Measurements from ENCODE around the gene GNE.

GNE gene

DNA sequence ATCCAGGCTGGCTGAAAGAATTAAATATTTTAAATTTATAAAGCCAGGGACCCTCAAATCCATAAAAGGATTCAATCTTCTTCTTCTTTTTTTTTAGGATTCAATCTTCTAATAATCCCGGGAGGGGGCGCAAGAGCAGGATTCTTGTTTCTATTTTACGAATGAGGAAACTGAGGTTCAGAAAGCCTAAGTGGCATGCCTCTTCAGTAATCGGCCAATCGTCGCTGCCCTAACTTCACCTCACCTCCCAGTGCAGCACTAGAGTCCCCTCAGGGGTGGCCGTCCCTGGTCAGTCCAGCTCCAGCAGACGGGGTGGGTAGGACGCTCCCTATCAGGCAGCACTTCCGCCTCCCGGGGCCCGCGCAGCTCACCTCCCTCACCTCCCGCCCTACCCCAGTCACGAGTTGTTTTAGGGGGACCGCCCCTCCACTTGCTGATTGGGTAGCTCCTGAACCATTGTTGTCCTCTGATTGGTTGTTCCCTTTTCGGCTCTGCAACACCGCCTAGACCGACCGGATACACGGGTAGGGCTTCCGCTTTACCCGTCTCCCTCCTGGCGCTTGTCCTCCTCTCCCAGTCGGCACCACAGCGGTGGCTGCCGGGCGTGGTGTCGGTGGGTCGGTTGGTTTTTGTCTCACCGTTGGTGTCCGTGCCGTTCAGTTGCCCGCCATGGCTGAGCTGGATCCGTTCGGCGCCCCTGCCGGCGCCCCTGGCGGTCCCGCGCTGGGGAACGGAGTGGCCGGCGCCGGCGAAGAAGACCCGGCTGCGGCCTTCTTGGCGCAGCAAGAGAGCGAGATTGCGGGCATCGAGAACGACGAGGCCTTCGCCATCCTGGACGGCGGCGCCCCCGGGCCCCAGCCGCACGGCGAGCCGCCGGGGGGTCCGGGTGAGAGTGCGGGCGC is 67.6 kb downstream of the GNE start, which contains the start of gene CLTA (continued):
- TF ChIP-seq, protein P1, sequence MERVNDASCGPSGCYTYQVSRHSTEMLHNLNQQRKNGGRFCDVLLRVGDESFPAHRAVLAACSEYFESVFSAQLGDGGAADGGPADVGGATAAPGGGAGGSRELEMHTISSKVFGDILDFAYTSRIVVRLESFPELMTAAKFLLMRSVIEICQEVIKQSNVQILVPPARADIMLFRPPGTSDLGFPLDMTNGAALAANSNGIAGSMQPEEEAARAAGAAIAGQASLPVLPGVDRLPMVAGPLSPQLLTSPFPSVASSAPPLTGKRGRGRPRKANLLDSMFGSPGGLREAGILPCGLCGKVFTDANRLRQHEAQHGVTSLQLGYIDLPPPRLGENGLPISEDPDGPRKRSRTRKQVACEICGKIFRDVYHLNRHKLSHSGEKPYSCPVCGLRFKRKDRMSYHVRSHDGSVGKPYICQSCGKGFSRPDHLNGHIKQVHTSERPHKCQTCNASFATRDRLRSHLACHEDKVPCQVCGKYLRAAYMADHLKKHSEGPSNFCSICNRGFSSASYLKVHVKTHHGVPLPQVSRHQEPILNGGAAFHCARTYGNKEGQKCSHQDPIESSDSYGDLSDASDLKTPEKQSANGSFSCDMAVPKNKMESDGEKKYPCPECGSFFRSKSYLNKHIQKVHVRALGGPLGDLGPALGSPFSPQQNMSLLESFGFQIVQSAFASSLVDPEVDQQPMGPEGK (tag by site-specific recombination; IDR thresholded peaks at IDR 0.05) = peak; percentile 83
- no peak for TF ChIP-seq BCL11A (tag by site-specific recombination; IDR thresholded peaks at IDR 0.05; ENCODE audit: low read depth)
- TF ChIP-seq, protein P2, sequence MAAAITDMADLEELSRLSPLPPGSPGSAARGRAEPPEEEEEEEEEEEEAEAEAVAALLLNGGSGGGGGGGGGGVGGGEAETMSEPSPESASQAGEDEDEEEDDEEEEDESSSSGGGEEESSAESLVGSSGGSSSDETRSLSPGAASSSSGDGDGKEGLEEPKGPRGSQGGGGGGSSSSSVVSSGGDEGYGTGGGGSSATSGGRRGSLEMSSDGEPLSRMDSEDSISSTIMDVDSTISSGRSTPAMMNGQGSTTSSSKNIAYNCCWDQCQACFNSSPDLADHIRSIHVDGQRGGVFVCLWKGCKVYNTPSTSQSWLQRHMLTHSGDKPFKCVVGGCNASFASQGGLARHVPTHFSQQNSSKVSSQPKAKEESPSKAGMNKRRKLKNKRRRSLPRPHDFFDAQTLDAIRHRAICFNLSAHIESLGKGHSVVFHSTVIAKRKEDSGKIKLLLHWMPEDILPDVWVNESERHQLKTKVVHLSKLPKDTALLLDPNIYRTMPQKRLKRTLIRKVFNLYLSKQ (tag by site-specific recombination; IDR thresholded peaks at IDR 0.05; ENCODE audit: borderline replicate concordance) = no peak
- peak; percentile 77 for TF ChIP-seq SP3 (tag by site-specific recombination; IDR thresholded peaks at IDR 0.05)
- peak; percentile 12; the same call in 1 of the 2 replicates for TF ChIP-seq ZNF654 (tag by site-specific recombination; IDR thresholded peaks at IDR 0.05; ENCODE audit: low read depth)
- no peak for TF ChIP-seq ZNF621 (tag by site-specific recombination; IDR thresholded peaks at IDR 0.05)
- no peak for TF ChIP-seq PRDM1 (tag by site-specific recombination; IDR thresholded peaks at IDR 0.05)
- TF ChIP-seq, protein P3, sequence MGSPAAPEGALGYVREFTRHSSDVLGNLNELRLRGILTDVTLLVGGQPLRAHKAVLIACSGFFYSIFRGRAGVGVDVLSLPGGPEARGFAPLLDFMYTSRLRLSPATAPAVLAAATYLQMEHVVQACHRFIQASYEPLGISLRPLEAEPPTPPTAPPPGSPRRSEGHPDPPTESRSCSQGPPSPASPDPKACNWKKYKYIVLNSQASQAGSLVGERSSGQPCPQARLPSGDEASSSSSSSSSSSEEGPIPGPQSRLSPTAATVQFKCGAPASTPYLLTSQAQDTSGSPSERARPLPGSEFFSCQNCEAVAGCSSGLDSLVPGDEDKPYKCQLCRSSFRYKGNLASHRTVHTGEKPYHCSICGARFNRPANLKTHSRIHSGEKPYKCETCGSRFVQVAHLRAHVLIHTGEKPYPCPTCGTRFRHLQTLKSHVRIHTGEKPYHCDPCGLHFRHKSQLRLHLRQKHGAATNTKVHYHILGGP (tag by site-specific recombination; IDR thresholded peaks at IDR 0.05) = no peak
- TF ChIP-seq, protein P4, sequence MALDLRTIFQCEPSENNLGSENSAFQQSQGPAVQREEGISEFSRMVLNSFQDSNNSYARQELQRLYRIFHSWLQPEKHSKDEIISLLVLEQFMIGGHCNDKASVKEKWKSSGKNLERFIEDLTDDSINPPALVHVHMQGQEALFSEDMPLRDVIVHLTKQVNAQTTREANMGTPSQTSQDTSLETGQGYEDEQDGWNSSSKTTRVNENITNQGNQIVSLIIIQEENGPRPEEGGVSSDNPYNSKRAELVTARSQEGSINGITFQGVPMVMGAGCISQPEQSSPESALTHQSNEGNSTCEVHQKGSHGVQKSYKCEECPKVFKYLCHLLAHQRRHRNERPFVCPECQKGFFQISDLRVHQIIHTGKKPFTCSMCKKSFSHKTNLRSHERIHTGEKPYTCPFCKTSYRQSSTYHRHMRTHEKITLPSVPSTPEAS (tag by site-specific recombination; IDR thresholded peaks at IDR 0.05) = no peak
- TF ChIP-seq ZBTB1 (tag by site-specific recombination; IDR thresholded peaks at IDR 0.05) = no peak
- TF ChIP-seq ZNF623 (tag by site-specific recombination; IDR thresholded peaks at IDR 0.05) = no peak
- TF ChIP-seq ZNF311 (tag by site-specific recombination; IDR thresholded peaks at IDR 0.05; ENCODE audit: borderline replicate concordance) = no peak
- peak; percentile 91 for TF ChIP-seq ZNF76 (tag by site-specific recombination; IDR thresholded peaks at IDR 0.05; ENCODE audit: borderline replicate concordance, low read depth)
- no peak for TF ChIP-seq ZNF211 (tag by site-specific recombination; IDR thresholded peaks at IDR 0.05; ENCODE audit: low read depth)
- TF ChIP-seq ZNF670 (tag by site-specific recombination; IDR thresholded peaks at IDR 0.05; ENCODE audit: low read depth) = no peak
- TF ChIP-seq ZNF2 (tag by site-specific recombination; IDR thresholded peaks at IDR 0.05) = no peak
- peak; percentile 86 for TF ChIP-seq ZNF600 (tag by site-specific recombination; IDR thresholded peaks at IDR 0.05)
- no peak for TF ChIP-seq ZNF354C (tag by site-specific recombination; IDR thresholded peaks at IDR 0.05; ENCODE audit: borderline replicate concordance, low read depth)
- TF ChIP-seq ZNF561 (tag by site-specific recombination; IDR thresholded peaks at IDR 0.05; ENCODE audit: borderline replicate concordance) = 0 out of 2 replicates have a peak, but pooled peaks have one; percentile 22
- TF ChIP-seq ZFHX2 (tag by site-specific recombination; conservative IDR thresholded peaks at IDR 0.05) = no peak
- no peak for TF ChIP-seq ZNF404 (tag by site-specific recombination; IDR thresholded peaks at IDR 0.05)
- TF ChIP-seq, protein P5, sequence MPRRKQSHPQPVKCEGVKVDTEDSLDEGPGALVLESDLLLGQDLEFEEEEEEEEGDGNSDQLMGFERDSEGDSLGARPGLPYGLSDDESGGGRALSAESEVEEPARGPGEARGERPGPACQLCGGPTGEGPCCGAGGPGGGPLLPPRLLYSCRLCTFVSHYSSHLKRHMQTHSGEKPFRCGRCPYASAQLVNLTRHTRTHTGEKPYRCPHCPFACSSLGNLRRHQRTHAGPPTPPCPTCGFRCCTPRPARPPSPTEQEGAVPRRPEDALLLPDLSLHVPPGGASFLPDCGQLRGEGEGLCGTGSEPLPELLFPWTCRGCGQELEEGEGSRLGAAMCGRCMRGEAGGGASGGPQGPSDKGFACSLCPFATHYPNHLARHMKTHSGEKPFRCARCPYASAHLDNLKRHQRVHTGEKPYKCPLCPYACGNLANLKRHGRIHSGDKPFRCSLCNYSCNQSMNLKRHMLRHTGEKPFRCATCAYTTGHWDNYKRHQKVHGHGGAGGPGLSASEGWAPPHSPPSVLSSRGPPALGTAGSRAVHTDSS (tag by site-specific recombination; IDR thresholded peaks at IDR 0.05) = no peak
- TF ChIP-seq, protein P6, sequence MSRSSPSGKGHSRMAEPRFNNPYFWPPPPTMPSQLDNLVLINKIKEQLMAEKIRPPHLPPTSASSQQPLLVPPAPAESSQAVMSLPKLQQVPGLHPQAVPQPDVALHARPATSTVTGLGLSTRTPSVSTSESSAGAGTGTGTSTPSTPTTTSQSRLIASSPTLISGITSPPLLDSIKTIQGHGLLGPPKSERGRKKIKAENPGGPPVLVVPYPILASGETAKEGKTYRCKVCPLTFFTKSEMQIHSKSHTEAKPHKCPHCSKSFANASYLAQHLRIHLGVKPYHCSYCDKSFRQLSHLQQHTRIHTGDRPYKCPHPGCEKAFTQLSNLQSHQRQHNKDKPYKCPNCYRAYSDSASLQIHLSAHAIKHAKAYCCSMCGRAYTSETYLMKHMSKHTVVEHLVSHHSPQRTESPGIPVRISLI (tag by site-specific recombination; IDR thresholded peaks at IDR 0.05) = no peak
- TF ChIP-seq ZNF521 (tag by site-specific recombination; IDR thresholded peaks at IDR 0.05) = no peak
- TF ChIP-seq ZNF394 (tag by site-specific recombination; IDR thresholded peaks at IDR 0.05; ENCODE audit: borderline replicate concordance) = 0 out of 2 replicates have a peak, but pooled peaks have one; percentile 18
- no peak for TF ChIP-seq HOXD13 (CRISPR knock-in tag; IDR thresholded peaks at IDR 0.05; ENCODE audit: borderline replicate concordance)
- TF ChIP-seq ZFP37 (tag by site-specific recombination; IDR thresholded peaks at IDR 0.05) = no peak; the same call in 1 of the 2 replicates
- no peak for TF ChIP-seq ZNF274 (IDR thresholded peaks at IDR 0.05; ENCODE audit: low read length)
- no peak for TF ChIP-seq ZNF274 (tag by site-specific recombination; IDR thresholded peaks at IDR 0.05; ENCODE audit: borderline replicate concordance)
- no peak for TF ChIP-seq TRIM28 (IDR thresholded peaks at IDR 0.05; ENCODE audit: borderline replicate concordance, low read length)
- no peak for TF ChIP-seq HOXA7 (CRISPR knock-in tag; IDR thresholded peaks at IDR 0.05; ENCODE audit: borderline replicate concordance)
- TF ChIP-seq ZNF473 (tag by site-specific recombination; IDR thresholded peaks at IDR 0.05) = no peak
